WTC11 (cell line): Measurements from ENCODE around the gene KCNJ15.

Experiments
- CBFB ChIP-seq: sonication (generic); formaldehyde crosslinking; IDR thresholded peaks from 2 replicates; pipeline ENCODE4 v1.8.1; 2022; ENCODE audit warnings: mild to moderate bottlenecking, low read depth, missing genetic modification reagents
- CTCF ChIP-seq: fragments of 200-600 bp; IDR thresholded peaks from 2 replicates; pipeline ENCODE4 v1.8.0; 2022; ENCODE audit warnings: antibody characterized with exemption
- ESRRA ChIP-seq: sonication (generic); formaldehyde crosslinking; IDR thresholded peaks from 2 replicates; pipeline ENCODE4 v1.8.1; 2022; ENCODE audit warnings: mild to moderate bottlenecking, missing genetic modification reagents, borderline replicate concordance
- HMGXB4 ChIP-seq: sonication (generic); formaldehyde crosslinking; IDR thresholded peaks from 2 replicates; pipeline ENCODE4 v1.8.1; 2023; ENCODE audit warnings: mild to moderate bottlenecking, moderate library complexity, missing genetic modification reagents
- SP1 ChIP-seq: sonication (generic); formaldehyde crosslinking; conservative IDR thresholded peaks from 2 replicates; pipeline ENCODE4 v1.8.1; 2022; ENCODE audit warnings: missing genetic modification reagents
- TEAD4 ChIP-seq: sonication (generic); formaldehyde crosslinking; IDR thresholded peaks from 2 replicates; pipeline ENCODE4 v1.8.0; 2022; ENCODE audit warnings: mild to moderate bottlenecking, missing genetic modification reagents
- USF1 ChIP-seq: sonication (generic); formaldehyde crosslinking; IDR thresholded peaks from 2 replicates; pipeline ENCODE4 v1.8.0; 2022; ENCODE audit warnings: mild to moderate bottlenecking, missing genetic modification reagents
- ZNF121 ChIP-seq: sonication (generic); formaldehyde crosslinking; IDR thresholded peaks from 2 replicates; pipeline ENCODE4 v1.8.0; 2023; ENCODE audit warnings: missing genetic modification reagents
- ZNF416 ChIP-seq: fragments of 250-450 bp; sonication (Bioruptor Pico); IDR thresholded peaks from 2 replicates; pipeline ENCODE4 v1.9.0; 2021; ENCODE audit warnings: mild to moderate bottlenecking, inconsistent platforms
- ZNF671 ChIP-seq: fragments of 250-450 bp; sonication (Bioruptor Pico); IDR thresholded peaks from 2 replicates; pipeline ENCODE4 v1.8.0; 2021; ENCODE audit warnings: mild to moderate bottlenecking

GRCh38 chr21:38325731-38326420, 69.1 kb downstream of the KCNJ15 start:
- TF ChIP-seq CTCF, result no peak
- no peak for TF ChIP-seq HMGXB4 (CRISPR knock-in tag)
- TF ChIP-seq ZNF671, result no peak
- TF ChIP-seq SP1, result no peak
- TF ChIP-seq ZNF416, result no peak
- TF ChIP-seq TEAD4 (CRISPR knock-in tag), result no peak
- no peak for TF ChIP-seq CBFB (CRISPR knock-in tag)
- TF ChIP-seq ESRRA, result no peak
- no peak for TF ChIP-seq ZNF121 (CRISPR knock-in tag)
- no peak for TF ChIP-seq USF1 (CRISPR knock-in tag)
